ENCODE measurements around the gene SH2D1A. TPM values are rescaled to one million over a fixed set of nuclear protein-coding genes. Genes with fewer than 3 reads are reported as not detected.

Gene SH2D1A
- total RNA-seq, 1 experiment from 2014 or later, result not detected

DNA sequence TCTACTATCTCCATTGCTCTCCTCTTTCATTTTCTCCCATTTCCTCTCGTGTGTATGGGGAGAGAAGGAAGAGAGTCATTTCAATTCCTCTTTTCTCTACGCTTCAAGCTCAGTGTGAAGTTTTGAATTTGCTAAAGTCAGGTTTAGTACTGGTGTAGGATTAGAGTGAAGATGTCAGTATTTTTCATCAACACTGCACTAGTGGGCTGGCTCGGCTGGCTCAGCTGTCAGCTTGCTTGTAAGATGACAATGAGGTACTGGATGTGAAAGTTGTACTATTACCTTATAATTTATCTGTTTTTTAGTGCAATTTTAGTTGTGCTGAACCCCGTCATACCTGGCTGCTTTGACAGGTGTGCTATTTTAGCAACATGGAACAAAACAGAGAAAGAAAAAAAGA lies 2.1 kb upstream of the SH2D1A start:
- intact Hi-C loops (cut with micrococcal nuclease; ENCODE audit: unreplicated experiment), result no loop called here
- no peaks in the 10 kb centered on the region for H3K9me2 ChIP-seq (ENCODE audit: insufficient read depth)
- no peaks in the 10 kb centered on the region for H3K9me3 ChIP-seq (ENCODE audit: insufficient read depth, low read depth)
- no peak overlapping the region for H2AFZ ChIP-seq
- no peak for DNase-seq
- TF ChIP-seq EZH2 (IDR thresholded peaks at IDR 0.05; ENCODE audit: low read depth), result no peak
- TF ChIP-seq, protein P1, sequence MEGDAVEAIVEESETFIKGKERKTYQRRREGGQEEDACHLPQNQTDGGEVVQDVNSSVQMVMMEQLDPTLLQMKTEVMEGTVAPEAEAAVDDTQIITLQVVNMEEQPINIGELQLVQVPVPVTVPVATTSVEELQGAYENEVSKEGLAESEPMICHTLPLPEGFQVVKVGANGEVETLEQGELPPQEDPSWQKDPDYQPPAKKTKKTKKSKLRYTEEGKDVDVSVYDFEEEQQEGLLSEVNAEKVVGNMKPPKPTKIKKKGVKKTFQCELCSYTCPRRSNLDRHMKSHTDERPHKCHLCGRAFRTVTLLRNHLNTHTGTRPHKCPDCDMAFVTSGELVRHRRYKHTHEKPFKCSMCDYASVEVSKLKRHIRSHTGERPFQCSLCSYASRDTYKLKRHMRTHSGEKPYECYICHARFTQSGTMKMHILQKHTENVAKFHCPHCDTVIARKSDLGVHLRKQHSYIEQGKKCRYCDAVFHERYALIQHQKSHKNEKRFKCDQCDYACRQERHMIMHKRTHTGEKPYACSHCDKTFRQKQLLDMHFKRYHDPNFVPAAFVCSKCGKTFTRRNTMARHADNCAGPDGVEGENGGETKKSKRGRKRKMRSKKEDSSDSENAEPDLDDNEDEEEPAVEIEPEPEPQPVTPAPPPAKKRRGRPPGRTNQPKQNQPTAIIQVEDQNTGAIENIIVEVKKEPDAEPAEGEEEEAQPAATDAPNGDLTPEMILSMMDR (conservative IDR thresholded peaks at IDR 0.05), result no peak
- CTCF ChIA-PET, result no interaction called here
- H3K4me1 ChIP-seq (replicated peaks; ENCODE audit: insufficient read depth), result no peaks in the 10 kb centered on the region
- POLR2A ChIA-PET (ENCODE audit: unreplicated experiment), result no interaction called here
- no peaks in the 10 kb centered on the region for H3K79me2 ChIP-seq (ENCODE audit: low read depth)
- H3F3A ChIP-seq (ENCODE audit: insufficient read depth, low read depth), result no peaks in the 10 kb centered on the region
- H3K27me3 ChIP-seq (ENCODE audit: insufficient read depth, low read depth), result no peaks in the 10 kb centered on the region
- no peak overlapping the region for H3K4me3 ChIP-seq
- H4K20me1 ChIP-seq (ENCODE audit: insufficient read depth), result no peaks in the 10 kb centered on the region
- no TSS peak for BruUV-seq (replicated peaks)
- no peaks in the 10 kb centered on the region for H3K36me3 ChIP-seq (ENCODE audit: low read depth)
- no peak overlapping the region for H3K27ac ChIP-seq
- H3K4me2 ChIP-seq, result no peak overlapping the region

DNA sequence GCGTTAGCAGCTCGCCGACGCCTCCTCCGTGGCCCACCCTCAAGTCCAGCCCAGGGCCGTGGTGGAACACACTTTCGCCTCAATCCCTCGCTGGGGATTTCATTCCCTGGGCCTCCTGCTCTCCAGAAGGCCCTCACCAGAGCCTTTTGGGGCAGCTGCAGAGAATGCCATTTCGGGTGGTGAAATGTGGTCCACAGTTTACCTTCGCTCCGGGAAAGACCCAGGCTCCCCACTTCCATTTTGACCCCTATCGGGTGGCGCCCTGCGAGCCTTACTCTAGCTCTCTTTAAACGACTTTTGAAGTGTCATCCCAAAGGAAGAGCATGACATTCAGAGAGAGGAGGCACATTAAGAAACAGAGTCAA lies 496 bp downstream of the SH2D1A start:
- intact Hi-C loops (cut with micrococcal nuclease; ENCODE audit: unreplicated experiment), result no loop called here
- Histone ChIP-seq H4K20me1 (ENCODE audit: insufficient read depth) (no peaks in the 10 kb centered on the region), H2AFZ (no peak overlapping the region), H3K27ac (no peak overlapping the region), H3K9me3 (ENCODE audit: insufficient read depth, low read depth) (no peaks in the 10 kb centered on the region), H3K9me2 (ENCODE audit: insufficient read depth) (no peaks in the 10 kb centered on the region), H3K36me3 (ENCODE audit: low read depth) (no peaks in the 10 kb centered on the region), H3F3A (ENCODE audit: insufficient read depth, low read depth) (no peaks in the 10 kb centered on the region), H3K4me1 (replicated peaks; ENCODE audit: insufficient read depth) (no peaks in the 10 kb centered on the region), H3K4me3 (no peak overlapping the region), H3K27me3 (ENCODE audit: insufficient read depth, low read depth) (no peaks in the 10 kb centered on the region), H3K79me2 (ENCODE audit: low read depth) (no peaks in the 10 kb centered on the region), H3K4me2 (no peak overlapping the region)
- POLR2A ChIA-PET (ENCODE audit: unreplicated experiment), result no interaction called here
- TF ChIP-seq, protein P1 (conservative IDR thresholded peaks at IDR 0.05), result no peak
- TF ChIP-seq EZH2 (IDR thresholded peaks at IDR 0.05; ENCODE audit: low read depth), result no peak
- no TSS peak for BruUV-seq (replicated peaks)
- CTCF ChIA-PET, result no interaction called here
- DNase-seq, result no peak

DNA sequence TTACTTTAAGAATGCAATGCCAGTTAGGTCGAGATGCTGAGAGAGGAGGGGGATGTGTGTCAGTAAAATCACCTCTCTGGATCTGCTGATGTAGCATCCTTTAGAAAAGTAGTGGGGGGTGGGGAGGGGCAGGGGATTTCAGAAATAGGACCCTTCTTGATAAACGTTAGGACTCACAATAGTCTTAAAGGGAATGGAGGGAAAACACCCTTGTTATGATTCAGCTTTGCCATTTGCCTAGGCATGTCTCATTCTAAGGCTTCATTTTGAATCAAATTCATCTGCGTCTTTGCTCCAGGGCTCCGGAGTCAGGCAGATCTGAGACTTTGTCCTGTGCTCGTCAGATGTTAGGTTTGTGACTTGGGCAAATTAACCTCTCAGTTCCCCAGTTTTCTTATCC lies 879 bp downstream of the SH2D1A start:
- Histone ChIP-seq H3F3A (ENCODE audit: insufficient read depth, low read depth) (no peaks in the 10 kb centered on the region), H3K4me3 (no peak overlapping the region), H2AFZ (no peak overlapping the region), H3K4me1 (replicated peaks; ENCODE audit: insufficient read depth) (no peaks in the 10 kb centered on the region), H3K27me3 (ENCODE audit: insufficient read depth, low read depth) (no peaks in the 10 kb centered on the region), H3K9me2 (ENCODE audit: insufficient read depth) (no peaks in the 10 kb centered on the region), H3K9me3 (ENCODE audit: insufficient read depth, low read depth) (no peaks in the 10 kb centered on the region), H3K4me2 (no peak overlapping the region), H3K36me3 (ENCODE audit: low read depth) (no peaks in the 10 kb centered on the region), H4K20me1 (ENCODE audit: insufficient read depth) (no peaks in the 10 kb centered on the region), H3K27ac (no peak overlapping the region), H3K79me2 (ENCODE audit: low read depth) (no peaks in the 10 kb centered on the region)
- TF ChIP-seq, protein P1 (conservative IDR thresholded peaks at IDR 0.05), result no peak
- no peak for TF ChIP-seq EZH2 (IDR thresholded peaks at IDR 0.05; ENCODE audit: low read depth)
- ChIA-PET CTCF (no interaction called here), POLR2A (ENCODE audit: unreplicated experiment) (no interaction called here)
- intact Hi-C loops (cut with micrococcal nuclease; ENCODE audit: unreplicated experiment), result no loop called here
- no peak for DNase-seq
- no TSS peak for BruUV-seq (replicated peaks)
